Pulmonary artery endothelial cell (primary cell): Measurements from ENCODE around the gene ACTA2. TPM values are rescaled to one million over a fixed set of nuclear protein-coding genes. Genes with fewer than 3 reads are reported as not detected.

ENCODE experiments used
- DNase-seq: peaks from one replicate; pipeline ENCODE4 v3.0.0-alpha.2; 2011; ENCODE audit warnings: low read depth, low spot score
- total RNA-seq: library from RNA; depleted of rRNA; stranded (reverse); fragments of >200 nt; gene quantifications from 2 replicates; pipeline ENCODE4 v1.2.3, GENCODE V29; 2014

Gene ACTA2
- total RNA-seq, 1 donor from 2014 or later: 12.3 TPM

DNA sequence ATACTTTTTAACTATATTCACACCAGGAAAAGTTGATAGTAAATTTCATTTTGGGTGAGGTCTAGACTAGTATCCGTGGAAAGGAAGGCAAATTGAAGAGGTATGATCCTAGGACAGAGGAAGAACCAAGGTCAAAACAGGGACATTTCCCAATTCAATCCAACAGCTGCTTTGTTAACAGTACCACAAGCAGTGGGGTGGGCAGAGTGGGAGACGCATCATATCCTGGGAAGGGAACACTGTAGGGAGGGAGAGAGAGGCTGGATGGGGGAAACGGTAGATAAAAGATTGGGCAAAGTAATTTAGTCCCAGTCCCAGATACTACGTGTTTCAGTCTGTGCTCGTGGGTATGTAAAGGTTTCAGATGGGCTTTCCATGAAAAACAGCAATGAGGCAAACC, 28.9 kb upstream of the ACTA2 start:
- no peak for DNase-seq

GRCh38 chr10:88980800-88981199, 28.2 kb upstream of the ACTA2 start:
- no peak for DNase-seq

GRCh38 chr10:88980247-88980646, 27.7 kb upstream of the ACTA2 start:
- no peak for DNase-seq

DNA sequence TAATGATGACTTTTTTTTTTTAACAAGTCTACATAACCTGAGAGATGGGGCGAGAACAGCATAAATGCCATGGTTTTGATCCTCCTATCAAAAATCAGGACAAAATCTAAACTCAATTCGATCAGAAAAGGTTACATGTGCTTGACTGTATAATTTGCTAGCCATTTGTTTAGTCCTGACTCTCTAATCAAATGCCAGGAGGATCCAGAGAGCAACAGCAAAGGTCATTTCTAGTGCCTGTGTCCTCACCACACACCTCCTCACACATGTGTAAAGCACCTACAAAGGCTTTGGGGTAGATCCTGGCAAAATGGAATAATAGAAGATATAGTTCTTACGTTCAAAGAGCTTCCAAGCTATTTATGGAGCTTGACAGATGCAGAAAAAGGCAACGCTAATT, 27.0 kb upstream of the ACTA2 start:
- no peak for DNase-seq

DNA sequence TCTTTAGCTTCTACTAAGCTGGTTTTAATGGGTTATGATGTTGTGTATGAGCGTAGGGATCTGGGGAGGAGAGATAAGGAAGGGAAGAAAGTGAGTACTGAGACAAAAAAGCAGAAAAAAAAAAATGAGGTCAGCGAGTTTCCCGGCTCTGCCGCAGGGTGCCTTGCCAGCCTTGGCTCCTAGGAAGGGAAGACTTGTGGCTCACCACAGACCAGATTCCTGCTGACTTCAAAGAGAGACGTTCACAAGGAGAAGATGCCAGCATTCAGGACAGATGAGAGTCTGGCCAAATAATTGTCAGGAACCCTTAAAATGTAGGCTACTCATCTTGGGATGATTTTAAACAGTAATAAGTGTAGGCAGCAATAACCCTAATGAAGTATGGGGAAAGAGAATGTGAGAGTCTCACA, 26.6 kb upstream of the ACTA2 start:
- DNase-seq: no peak

DNA sequence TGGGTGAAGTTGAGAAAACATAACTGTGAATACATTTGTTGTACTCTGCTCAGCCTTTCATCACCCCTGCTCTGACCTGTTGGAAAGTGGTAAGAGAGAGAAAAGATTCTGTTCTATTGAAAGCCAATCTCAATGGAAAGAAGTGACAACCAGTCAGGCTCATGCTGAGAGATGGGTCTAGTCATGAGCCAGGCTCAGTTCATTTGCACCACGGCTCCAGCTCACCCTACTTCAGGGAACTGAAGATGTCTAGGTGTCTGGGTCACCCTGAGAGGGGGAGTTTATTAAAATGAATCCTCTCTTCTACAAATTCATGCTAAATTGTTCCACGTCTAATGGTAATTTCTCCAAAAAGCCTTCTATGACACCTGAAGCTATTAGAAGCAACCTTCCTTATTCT, 25.9 kb upstream of the ACTA2 start:
- DNase-seq: no peak

- DNase-seq: no peak
Measured at GRCh38 chr10:88975377-88975720, 22.8 kb upstream of the ACTA2 start.

GRCh38 chr10:88974446-88975376, 22.1 kb upstream of the ACTA2 start:
- no peak for DNase-seq

- DNase-seq: no peak
Measured at GRCh38 chr10:88974012-88974411, 21.4 kb upstream of the ACTA2 start.

GRCh38 chr10:88971221-88972061, 18.9 kb upstream of the ACTA2 start:
- no peak for DNase-seq

- DNase-seq: no peak
Measured at GRCh38 chr10:88968391-88968790, 15.8 kb upstream of the ACTA2 start.

- no peak for DNase-seq
Measured at GRCh38 chr10:88966797-88967196, 14.2 kb upstream of the ACTA2 start.

DNA sequence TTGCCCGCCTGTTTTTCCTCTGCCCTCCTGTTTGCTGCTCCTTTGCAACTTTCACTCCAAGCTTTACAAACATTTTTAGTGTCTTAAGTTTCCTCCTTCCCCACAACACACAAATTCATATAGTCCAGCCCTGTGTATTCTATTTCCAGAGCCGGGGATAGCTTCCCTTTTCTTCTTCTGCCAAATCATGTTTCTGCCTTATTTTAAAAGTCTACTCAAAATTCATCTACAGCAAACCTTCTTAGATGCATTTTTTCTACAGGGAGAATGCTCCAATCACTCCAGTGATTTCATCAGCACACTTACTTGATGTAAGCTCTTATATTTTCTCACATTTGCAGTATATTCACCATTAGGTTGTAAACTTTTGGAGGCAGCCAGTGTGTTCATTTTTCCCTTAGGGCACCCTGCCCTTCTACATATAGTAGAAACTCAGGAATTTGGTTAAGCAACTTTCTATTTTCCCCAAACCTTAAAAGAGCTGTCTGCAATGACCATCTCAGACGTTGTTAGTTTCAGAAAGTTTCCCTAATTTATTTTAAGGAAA, 12.4 kb upstream of the ACTA2 start:
- DNase-seq: no peak

DNA sequence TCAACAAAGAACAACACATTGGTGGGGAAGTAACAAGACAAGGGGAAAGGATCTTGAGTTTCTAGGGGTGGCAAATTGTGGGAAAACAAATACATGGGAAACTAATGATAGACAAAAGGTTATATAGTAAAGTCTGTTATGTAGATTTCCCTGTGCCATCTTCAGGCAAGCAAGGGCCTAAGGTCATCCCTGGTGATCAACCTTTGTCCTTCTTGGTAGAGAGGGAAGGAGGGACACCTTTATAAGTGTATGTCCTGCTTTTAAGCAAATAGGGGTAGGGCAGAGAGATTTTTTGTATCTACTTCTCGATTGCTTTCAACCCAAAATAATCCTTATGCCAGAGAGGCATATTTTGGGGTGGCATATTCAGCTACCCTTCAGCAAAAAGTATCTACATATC, 11.8 kb upstream of the ACTA2 start:
- DNase-seq: no peak

DNA sequence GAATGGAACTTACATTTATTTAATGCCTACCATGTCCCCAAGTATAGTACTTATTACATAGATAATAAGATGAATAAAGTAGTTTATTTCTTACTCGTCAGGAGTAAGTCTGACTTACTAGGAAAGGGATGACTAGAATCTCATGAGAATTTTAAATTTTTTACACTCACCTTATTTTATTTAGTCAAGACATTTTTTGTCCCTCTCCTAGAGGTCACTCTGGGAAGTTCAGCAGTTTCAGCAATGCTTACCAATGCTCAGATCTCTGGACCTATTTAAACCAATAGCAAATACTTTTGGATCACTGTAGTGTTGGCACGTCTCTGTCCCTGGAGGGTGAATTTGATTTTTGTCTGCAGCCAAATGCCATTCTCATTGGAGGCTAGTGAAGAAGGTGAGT, 10.7 kb upstream of the ACTA2 start:
- no peak for DNase-seq

GRCh38 chr10:88962336-88962735, 9.8 kb upstream of the ACTA2 start:
- DNase-seq: no peak

DNA sequence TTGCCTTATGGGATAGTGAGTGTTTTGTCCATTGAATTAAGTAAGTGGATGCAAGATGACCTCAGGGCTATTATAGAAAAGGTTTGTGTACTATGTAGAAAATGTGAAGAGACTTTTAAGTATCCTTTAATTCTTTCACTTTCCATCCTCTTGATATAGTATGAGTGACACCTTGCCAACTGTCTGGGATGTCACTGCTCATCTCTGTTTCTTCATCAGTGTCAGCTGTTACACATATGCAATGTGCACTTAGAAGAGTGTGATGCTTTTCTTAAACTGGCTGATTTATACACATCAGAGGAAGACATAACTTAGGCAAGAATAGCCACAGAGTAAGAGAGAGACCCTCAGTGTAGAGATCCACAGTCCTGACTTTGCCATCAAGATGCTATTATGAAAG, 8.7 kb upstream of the ACTA2 start:
- no peak for DNase-seq

DNA sequence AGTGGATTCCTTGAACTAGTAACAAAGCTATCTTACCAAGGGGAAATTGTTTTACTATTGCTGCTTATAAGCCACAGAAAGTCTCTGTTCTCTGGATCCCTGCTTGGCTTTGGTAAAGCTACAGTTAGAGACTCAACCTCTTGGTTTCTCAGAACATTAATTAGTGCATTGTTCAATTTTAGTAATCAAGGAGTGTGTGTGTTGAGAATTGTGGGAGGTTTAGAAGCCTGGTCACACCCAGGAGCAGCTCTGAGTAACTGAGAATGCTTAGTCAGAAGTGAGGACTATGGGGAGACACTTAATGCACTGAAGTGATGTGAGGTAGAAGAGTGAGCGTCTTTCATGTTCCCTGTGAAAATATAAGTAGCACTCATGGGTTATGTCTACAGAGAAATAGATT, 8.2 kb upstream of the ACTA2 start:
- DNase-seq: no peak

DNA sequence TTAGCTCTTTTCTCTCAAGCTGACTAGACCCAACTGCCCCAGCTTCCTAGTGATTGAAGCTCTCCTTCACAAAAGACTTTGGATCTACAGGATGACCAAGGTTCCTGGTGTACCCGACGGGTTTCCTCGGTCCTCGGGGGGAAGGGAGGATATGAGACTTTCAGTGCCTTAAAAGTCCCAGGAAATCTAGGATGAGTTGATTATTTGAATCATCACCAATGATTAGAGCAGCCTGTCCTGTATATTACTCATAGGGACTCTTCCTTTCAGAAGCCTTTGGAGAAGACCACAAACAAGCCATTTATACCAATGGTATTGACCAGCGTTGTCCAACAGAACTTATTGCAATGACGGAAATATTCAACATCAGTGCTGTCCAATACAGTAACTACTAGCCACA, 6.1 kb upstream of the ACTA2 start:
- no peak for DNase-seq

DNA sequence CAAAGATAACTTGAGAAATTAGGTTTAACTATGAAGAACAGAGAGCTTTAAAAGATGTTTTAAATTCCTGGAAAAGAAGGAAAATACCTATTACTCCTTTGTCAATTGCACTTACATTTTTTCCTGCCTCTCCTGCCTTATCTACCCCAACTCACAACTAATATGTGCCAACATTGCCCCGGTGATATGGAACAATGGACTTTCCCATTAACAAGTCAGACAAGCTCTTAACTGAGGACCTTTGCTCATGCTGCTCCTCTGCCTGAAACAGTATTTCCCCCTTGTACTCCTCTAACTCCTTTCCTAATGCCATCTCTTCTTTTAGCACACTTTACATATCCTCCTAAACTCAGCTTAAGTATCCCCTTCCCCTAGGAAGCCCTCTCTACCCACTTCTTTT, 4.8 kb upstream of the ACTA2 start:
- DNase-seq: no peak

GRCh38 chr10:88954458-88955083, 2.0 kb upstream of the ACTA2 start:
- no peak for DNase-seq

DNA sequence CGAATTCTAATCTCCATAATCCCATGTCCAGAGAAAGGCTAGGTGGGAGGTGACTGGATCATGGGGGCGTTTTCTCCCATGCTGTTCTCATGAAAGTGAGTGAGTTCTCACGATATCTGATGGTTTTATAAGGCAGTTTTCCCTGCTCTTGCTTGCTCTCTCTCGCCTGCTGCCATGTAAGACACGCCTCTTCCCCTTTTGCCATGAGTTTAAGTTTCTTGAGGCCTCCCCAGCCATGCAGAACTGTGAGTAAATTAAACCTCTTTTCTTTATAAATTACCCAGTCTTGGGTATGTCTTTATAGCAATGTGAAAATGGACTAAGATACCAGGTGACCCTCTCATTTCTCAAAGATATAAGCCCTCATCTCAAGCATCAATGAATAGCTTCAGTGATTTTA, 1.1 kb upstream of the ACTA2 start:
- DNase-seq: no peak
